IMR-90 (cell line): ENCODE data around the gene KRTAP5-5. TPM values are rescaled to one million over a fixed set of nuclear protein-coding genes. Genes with fewer than 3 reads are reported as not detected.

Source experiments
- ATAC-seq: fragments of 200-7000 bp; cut with Tn5 transposase; 2 replicates; pipeline ENCODE4 v1.9.1; 2020; ENCODE audit warnings: low read depth, mild to moderate bottlenecking, moderate library complexity
- BruUV-seq: library from RNA; stranded (reverse); fragments of 400-500 nt; replicated peaks from 2 replicates; lab custom pipeline; 2021; lab: Mats Ljungman, UMichigan
- CTCF ChIA-PET: fragments of 300-600 bp; formaldehyde crosslinking; extraction: SDS; loops from one replicate; lab custom pipeline; 2021; ENCODE audit warnings: antibody characterized with exemption; lab: Yijun Ruan, JAX
- POLR2A ChIA-PET: fragments of 300-600 bp; sonication (Branson Sonifier 250); formaldehyde crosslinking; loops from one replicate; lab custom pipeline; 2022; ENCODE audit warnings: antibody characterized with exemption; ENCODE audit not compliant: unreplicated experiment; lab: Charles Lee
- DNase-seq: peaks from one replicate; pipeline ENCODE4 v3.0.0; 2013
- H2AFZ ChIP-seq: replicated peaks from 2 replicates; pipeline ENCODE3; 2013; ENCODE audit warnings: low read length, mild to moderate bottlenecking; ENCODE audit not compliant: poor library complexity
- H2AK5ac ChIP-seq: 2 replicates; pipeline ENCODE4 v1.6.1; 2013; ENCODE audit warnings: low read depth, low read length, inconsistent platforms
- H2AK9ac ChIP-seq: replicated peaks from 2 replicates; pipeline ENCODE3; 2013; ENCODE audit warnings: mild to moderate bottlenecking, low read depth, low read length, moderate library complexity; ENCODE audit not compliant: poor library complexity
- H2BK120ac ChIP-seq: 2 replicates; pipeline ENCODE4 v1.6.1; 2013; ENCODE audit warnings: low read depth, low read length, inconsistent platforms
- H2BK15ac ChIP-seq: 3 replicates; pipeline ENCODE4 v1.6.1; 2013; ENCODE audit warnings: low read depth, low read length, inconsistent platforms
- H2BK20ac ChIP-seq: 2 replicates; pipeline ENCODE4 v1.6.1; 2013; ENCODE audit warnings: low read depth, mild to moderate bottlenecking, inconsistent platforms, low read length, moderate library complexity
- H2BK5ac ChIP-seq: 2 replicates; pipeline ENCODE4 v1.6.1; 2013; ENCODE audit warnings: mild to moderate bottlenecking, low read depth, low read length, inconsistent platforms; ENCODE audit not compliant: poor library complexity, severe bottlenecking
- H3K14ac ChIP-seq: replicated peaks from 2 replicates; pipeline ENCODE4 v1.6.1; 2013; ENCODE audit warnings: low read depth, low read length, inconsistent platforms
- H3K18ac ChIP-seq: 2 replicates; pipeline ENCODE4 v1.6.1; 2013; ENCODE audit warnings: low read depth, low read length, control low read depth
- H3K23ac ChIP-seq: 2 replicates; pipeline ENCODE4 v1.6.1; 2013; ENCODE audit warnings: low read depth, low read length, inconsistent platforms
- H3K27ac ChIP-seq: 2 replicates; pipeline ENCODE4 v1.5.1; 2013; ENCODE audit warnings: mild to moderate bottlenecking, control low read depth, low read length; ENCODE audit not compliant: insufficient read depth
- H3K27me3 ChIP-seq: 2 replicates; pipeline ENCODE4 v1.6.1; 2013; ENCODE audit warnings: low read length; ENCODE audit not compliant: control insufficient read depth, insufficient read depth
- H3K36me3 ChIP-seq: 2 replicates; pipeline ENCODE4 v1.6.1; 2013; ENCODE audit warnings: low read length, mixed read lengths; ENCODE audit not compliant: control insufficient read depth, insufficient read depth
- H3K4ac ChIP-seq: 2 replicates; pipeline ENCODE4 v1.6.1; 2013; ENCODE audit warnings: low read depth, low read length, inconsistent platforms
- H3K4me1 ChIP-seq: 2 replicates; pipeline ENCODE4 v1.6.1; 2013; ENCODE audit warnings: low read length, mixed read lengths; ENCODE audit not compliant: control insufficient read depth, insufficient read depth
- H3K4me2 ChIP-seq: 2 replicates; pipeline ENCODE4 v1.6.1; 2013; ENCODE audit warnings: low read depth, mild to moderate bottlenecking, control low read depth, low read length, moderate library complexity
- H3K4me3 ChIP-seq: 2 replicates; pipeline ENCODE4 v1.5.1; 2013; ENCODE audit warnings: low read depth, mild to moderate bottlenecking, control low read depth, low read length, moderate library complexity; ENCODE audit not compliant: insufficient read depth
- H3K56ac ChIP-seq: 2 replicates; pipeline ENCODE4 v1.6.1; 2013; ENCODE audit warnings: low read length, inconsistent platforms; ENCODE audit not compliant: insufficient read depth; ENCODE audit errors: extremely low read depth
- H3K79me1 ChIP-seq, 2 experiments: 2 replicates each; pipeline ENCODE4 v1.6.1; 2013; ENCODE audit warnings: low read length in 2 of 2, inconsistent platforms in 1 of 2, low read depth in 1 of 2
- H3K9ac ChIP-seq: 2 replicates; pipeline ENCODE4 v1.6.1; 2013; ENCODE audit warnings: low read depth, low read length, control low read depth
- H3K9me1 ChIP-seq: 2 replicates; pipeline ENCODE4 v1.6.1; 2013; ENCODE audit warnings: low read length, inconsistent platforms; ENCODE audit not compliant: insufficient read depth
- H3K9me3 ChIP-seq: 2 replicates; pipeline ENCODE4 v1.6.1; 2013; ENCODE audit warnings: low read length; ENCODE audit not compliant: control insufficient read depth, insufficient read depth
- H4K20me1 ChIP-seq: 2 replicates; pipeline ENCODE4 v1.6.1; 2013; ENCODE audit warnings: low read length, inconsistent platforms; ENCODE audit not compliant: insufficient read depth
- H4K5ac ChIP-seq: 2 replicates; pipeline ENCODE4 v1.6.1; 2013; ENCODE audit warnings: mild to moderate bottlenecking, low read depth, low read length, control low read depth
- H4K8ac ChIP-seq, 2 experiments: 2 replicates each; pipeline ENCODE4 v1.6.1; 2013; ENCODE audit warnings: low read depth in 2 of 2, low read length in 2 of 2, control low read depth in 1 of 2, inconsistent platforms in 1 of 2
- H4K91ac ChIP-seq: 2 replicates; pipeline ENCODE4 v1.6.1; 2013; ENCODE audit warnings: low read depth, low read length, inconsistent platforms; ENCODE audit not compliant: insufficient read depth
- BHLHE40 ChIP-seq: fragments of 150-350 bp; IDR thresholded peaks from 2 replicates; pipeline ENCODE4 v1.6.1; 2016; ENCODE audit warnings: mild to moderate bottlenecking, low read depth, low read length
- CHD1 ChIP-seq: IDR thresholded peaks from 2 replicates; pipeline ENCODE4 v1.6.1; 2012; ENCODE audit warnings: low read depth, low read length, improper control_type of control experiment
- CTCF ChIP-seq: conservative IDR thresholded peaks from 2 replicates; pipeline ENCODE4 v1.5.1; 2012; ENCODE audit warnings: mild to moderate bottlenecking, low read depth, low read length, improper control_type of control experiment
- ELK1 ChIP-seq: fragments of 150-350 bp; IDR thresholded peaks from 2 replicates; pipeline ENCODE4 v1.6.1; 2016; ENCODE audit warnings: low read depth, mild to moderate bottlenecking, low read length, moderate library complexity, borderline replicate concordance
- FOS ChIP-seq: fragments of 150-350 bp; IDR thresholded peaks from 2 replicates; pipeline ENCODE4 v1.6.1; 2016; ENCODE audit warnings: low read depth, low read length
- MAFK ChIP-seq: IDR thresholded peaks from 2 replicates; pipeline ENCODE4 v1.6.1; 2012; ENCODE audit warnings: low read depth, low read length, improper control_type of control experiment
- MAZ ChIP-seq: IDR thresholded peaks from 2 replicates; pipeline ENCODE4 v1.6.1; 2012; ENCODE audit warnings: low read depth, mild to moderate bottlenecking, low read length, improper control_type of control experiment, moderate library complexity, borderline replicate concordance
- NFE2L2 ChIP-seq: fragments of 150-350 bp; IDR thresholded peaks from 2 replicates; pipeline ENCODE4 v1.6.1; 2016; ENCODE audit warnings: low read depth, mild to moderate bottlenecking, low read length
- POLR2A ChIP-seq: IDR thresholded peaks from 2 replicates; pipeline ENCODE4 v1.6.1; 2012; ENCODE audit warnings: mild to moderate bottlenecking, low read depth, low read length
- RAD21 ChIP-seq: IDR thresholded peaks from 2 replicates; pipeline ENCODE4 v1.6.1; 2012; ENCODE audit warnings: low read length, improper control_type of control experiment
- RCOR1 ChIP-seq: IDR thresholded peaks from 2 replicates; pipeline ENCODE4 v1.6.1; 2012; ENCODE audit warnings: mild to moderate bottlenecking, low read length, improper control_type of control experiment; ENCODE audit not compliant: insufficient replicate concordance
- RFX5 ChIP-seq: IDR thresholded peaks from 2 replicates; pipeline ENCODE4 v1.8.0; 2012; ENCODE audit warnings: low read depth, mild to moderate bottlenecking, low read length, moderate library complexity
- SMC3 ChIP-seq: fragments of 150-350 bp; IDR thresholded peaks from 2 replicates; pipeline ENCODE4 v1.6.1; 2016; ENCODE audit warnings: low read depth, mild to moderate bottlenecking, antibody characterized with exemption, low read length, moderate library complexity
- WGBS, 2 experiments: methylation state at CpG; one replicate each; pipeline versions ENCODE4 v1.1.5 to v1.1.7; 2013; ENCODE audit warnings: missing lambda C conversion rate in 2 of 2; ENCODE audit not compliant: insufficient read length in 1 of 2; ENCODE audit errors: extremely low coverage in 2 of 2; 5-methylcytosine and 5-hydroxymethylcytosine counted together
- dilution Hi-C: fragments of 300-500 bp; cut with HindIII; formaldehyde crosslinking; loops from one replicate; pipeline ENCODE4 v1.14.3; 2018; ENCODE audit warnings: low sequenced_read_pairs; ENCODE audit not compliant: unreplicated experiment
- in situ Hi-C: fragments of 300-500 bp; cut with MboI; formaldehyde crosslinking; loops from 3 replicates; pipeline ENCODE4 v1.14.3; 2019; ENCODE audit warnings: low sequenced_read_pairs, inconsistent platforms, mixed read lengths
- intact Hi-C: fragments of 100-400 bp; cut with micrococcal nuclease; formaldehyde crosslinking; loops from 2 replicates; pipeline ENCODE4 v1.10.0; 2022
- polyA plus RNA-seq, 3 experiments: library from polyadenylated mRNA; depleted of rRNA; stranded (reverse); fragments of >200 nt; gene quantifications; 2 replicates each; pipeline ENCODE4 v1.2.3, GENCODE V29; 2012; ENCODE audit warnings: low replicate concordance in 1 of 3
- total RNA-seq: library from RNA; depleted of rRNA; stranded (reverse); fragments of >200 nt; gene quantifications from 2 replicates; pipeline ENCODE4 v1.2.3, GENCODE V29; 2012

Gene KRTAP5-5
- total and polyA plus RNA-seq, 2 of the 4 experiments (the other 2 are of a cell fraction): not detected

GRCh38 chr11:1631066-1631568 lies 1.5 kb downstream of the KRTAP5-5 start:
- H3K36me3 ChIP-seq: no peaks in the 10 kb centered on the region
- no peak overlapping the region for H3K4ac ChIP-seq
- CTCF ChIA-PET: interaction anchor here (1.4 to 1.6 kb wide), 2 partner anchors 22 to 36 kb away, joined by 4 to 5 read pairs; no protein-coding TSS in a partner anchor
- DNase-seq: no peak
- dilution Hi-C loops: no loop called here
- no peak overlapping the region for H2BK120ac ChIP-seq
- H2BK15ac ChIP-seq: no peak overlapping the region
- no peak overlapping the region for H3K14ac ChIP-seq
- no peak overlapping the region for H4K91ac ChIP-seq
- no peak overlapping the region for H2AK9ac ChIP-seq
- no peak overlapping the region for H2BK20ac ChIP-seq
- H3K18ac ChIP-seq: no peak overlapping the region
- peaks cover 63% of the 10 kb centered on the region for H3K27me3 ChIP-seq
- H2BK5ac ChIP-seq: no peak overlapping the region
- no peak overlapping the region for H3K4me2 ChIP-seq
- H4K20me1 ChIP-seq: no peaks in the 10 kb centered on the region; the same call in 1 of the 2 replicates
- TF ChIP-seq CHD1 (no peak), RAD21 (no peak), CTCF (no peak), RFX5 (no peak), POLR2A (no peak), MAZ (no peak), RCOR1 (no peak), FOS (no peak), ELK1 (no peak), BHLHE40 (no peak), NFE2L2 (no peak), SMC3 (no peak), MAFK (no peak)
- WGBS, 2 experiments: 43% methylated on average over 7 of the region's 13 CpGs; no CpG with 5 or more reads in 1 of the 2 experiments
- no peak overlapping the region for H2AFZ ChIP-seq
- no peaks in the 10 kb centered on the region for H3K9me1 ChIP-seq
- ATAC-seq: no peak
- no peak overlapping the region for H2AK5ac ChIP-seq
- in situ Hi-C loops: no loop called here
- no peak overlapping the region for H3K56ac ChIP-seq
- H3K9ac ChIP-seq: no peak overlapping the region
- H3K79me1 ChIP-seq: no peaks in the 10 kb centered on the region
- no peak overlapping the region for H3K27ac ChIP-seq
- intact Hi-C loops: no loop called here
- no peak overlapping the region; the same call in 1 of the 2 replicates for H3K23ac ChIP-seq
- H4K5ac ChIP-seq: no peak overlapping the region
- no peak overlapping the region for H4K8ac ChIP-seq
- no peaks in the 10 kb centered on the region for H3K9me3 ChIP-seq
- no peak overlapping the region for H3K4me3 ChIP-seq
- POLR2A ChIA-PET: no interaction called here
- no peaks in the 10 kb centered on the region for H3K4me1 ChIP-seq
- BruUV-seq: no TSS peak
